Esophagus mucosa (tissue), 1 donor: Measurements from ENCODE around the gene CMSS1. TPM values are rescaled to one million over a fixed set of nuclear protein-coding genes. Genes with fewer than 3 reads are reported as not detected.

Experiments
- ATAC-seq: fragments of 200-7000 bp; cut with Tn5 transposase; one replicate; pipeline ENCODE4 v1.9.1; 2020
- total RNA-seq: library from RNA; stranded (reverse); gene quantifications from one replicate; pipeline ENCODE4 v1.2.4, GENCODE V29; 2023
- donor health status: DM: yes; HTN: yes; CAD: no.

The CMSS1 gene
- 24.5 TPM for total RNA-seq

DNA sequence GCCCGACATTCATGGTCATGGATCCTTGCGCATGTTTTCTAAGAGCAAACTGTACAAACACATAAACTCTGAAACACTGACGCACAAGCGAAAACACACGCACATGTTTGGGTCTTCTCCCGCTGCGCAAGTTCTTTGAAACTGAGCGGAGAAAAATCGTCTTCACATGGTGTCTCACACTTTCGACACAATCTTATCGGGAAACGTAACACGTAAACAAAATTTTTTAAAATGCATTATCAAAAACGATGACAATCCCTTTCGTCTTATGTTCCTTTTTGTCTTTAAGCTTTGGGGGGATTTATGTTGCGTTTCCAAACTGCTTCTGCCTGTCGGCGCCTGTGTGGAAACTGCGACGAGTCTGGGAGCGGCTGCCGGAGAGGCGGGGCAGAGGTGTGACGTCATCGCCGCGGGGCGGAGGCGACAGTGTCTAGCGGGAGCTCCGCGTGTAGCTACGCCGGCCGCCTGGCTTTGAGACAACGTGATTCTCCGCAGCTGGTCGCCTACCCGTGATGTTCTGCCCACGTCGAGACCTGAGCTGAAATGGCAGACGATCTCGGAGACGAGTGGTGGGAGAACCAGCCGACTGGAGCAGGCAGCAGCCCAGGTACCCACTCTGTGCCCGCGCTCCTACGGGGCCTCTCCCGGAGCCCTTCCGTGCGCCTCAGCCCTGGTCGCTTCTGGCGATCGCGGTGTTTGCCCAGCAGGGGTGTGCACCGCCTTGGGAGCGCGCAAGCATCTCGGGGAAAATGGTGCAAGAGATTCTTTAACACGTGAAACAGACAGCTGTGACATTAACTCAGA is at the start of gene CMSS1:
TSS of gene CMSS1 (plus strand) at position 426 of the 804 bp plus-strand sequence.
- peak; percentile 98 for ATAC-seq

DNA sequence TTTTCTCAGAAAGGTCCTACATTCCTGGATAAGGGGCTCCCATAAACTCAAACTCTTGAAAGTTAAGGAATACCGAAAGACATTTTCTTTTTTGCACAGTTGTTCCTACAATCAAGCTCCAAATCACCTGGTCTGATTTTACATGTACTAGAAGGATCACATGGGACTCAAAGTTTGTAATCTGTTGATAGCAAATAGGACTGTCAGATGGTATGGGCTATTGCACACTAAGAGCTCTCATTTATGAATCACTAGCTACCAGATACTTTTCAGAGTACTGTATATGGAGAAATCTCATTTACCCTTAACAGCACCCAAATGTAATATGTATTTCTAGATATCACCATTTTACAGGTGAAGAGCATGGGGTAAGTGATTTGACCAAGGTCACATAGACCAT is 49.5 kb upstream of the CMSS1 start:
- ATAC-seq, result no peak

DNA sequence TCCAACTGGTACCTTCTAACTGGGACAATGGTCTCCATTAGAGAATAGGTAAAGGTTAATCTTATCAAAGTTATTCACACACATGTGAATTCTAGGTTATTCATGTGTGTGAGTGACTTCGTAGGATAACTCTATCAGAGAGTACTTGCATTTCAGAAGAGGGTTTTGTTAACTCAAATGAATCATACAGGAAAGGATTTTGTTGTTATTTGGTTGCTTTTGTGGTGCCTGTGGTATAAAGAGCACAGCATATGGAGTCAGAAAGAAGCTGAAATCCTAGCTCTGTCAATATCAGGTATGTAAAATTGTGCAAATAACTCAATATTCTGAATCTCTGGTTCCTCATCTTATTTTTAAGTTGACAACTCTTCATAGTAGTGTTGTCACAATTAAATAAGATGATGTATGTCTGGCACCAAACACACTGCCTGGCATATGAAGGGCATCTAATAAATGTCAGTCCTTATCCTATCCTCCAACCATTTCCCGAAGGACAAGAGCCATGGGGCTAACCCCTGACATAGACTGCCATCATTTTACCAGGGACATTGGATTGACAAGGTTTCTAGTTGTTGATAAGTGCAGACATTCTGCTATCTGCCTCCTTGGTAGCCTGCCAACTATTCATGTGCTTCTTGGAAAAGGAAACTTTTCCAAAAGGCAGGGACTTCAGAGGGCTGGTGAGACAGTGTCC is 48.7 kb upstream of the CMSS1 start:
- no peak for ATAC-seq

DNA sequence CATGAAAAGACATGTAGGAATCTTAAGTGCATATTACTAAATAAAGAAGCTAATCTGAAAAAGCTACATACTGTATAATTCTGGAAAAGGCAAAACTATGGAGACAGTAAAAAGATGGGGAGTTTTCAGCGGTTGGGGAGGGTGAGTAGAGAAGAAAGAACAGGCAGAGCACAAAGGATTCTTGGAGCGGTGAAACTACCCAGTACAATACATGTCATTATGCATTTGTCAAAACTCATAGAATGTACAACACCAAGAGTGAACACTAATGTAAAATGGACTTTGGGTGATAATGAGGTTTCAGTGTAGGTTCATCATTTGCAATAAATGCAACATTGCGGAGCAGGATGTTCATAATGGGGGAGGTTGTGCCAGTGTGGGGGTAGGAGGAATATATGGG is 45.5 kb upstream of the CMSS1 start:
- ATAC-seq, result no peak

DNA sequence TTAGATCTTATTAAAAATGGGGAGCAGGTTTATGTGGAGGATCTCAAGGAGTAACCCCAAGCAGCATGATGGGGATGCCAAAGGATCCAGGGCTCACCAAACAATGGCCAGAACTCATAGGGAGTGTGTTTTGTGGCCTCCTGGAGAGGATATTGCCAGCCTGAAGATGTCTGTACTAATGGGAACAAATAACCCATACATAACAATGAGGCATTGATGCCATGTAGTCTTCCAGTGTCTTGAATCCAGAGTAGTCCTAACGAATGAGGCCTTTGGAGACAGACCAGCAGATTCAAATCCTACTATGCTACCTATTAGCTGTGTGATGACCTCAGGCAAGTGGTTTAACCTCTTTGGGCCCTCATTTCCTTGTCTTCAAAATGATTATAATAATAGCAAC is 45.0 kb upstream of the CMSS1 start:
- ATAC-seq, result no peak

DNA sequence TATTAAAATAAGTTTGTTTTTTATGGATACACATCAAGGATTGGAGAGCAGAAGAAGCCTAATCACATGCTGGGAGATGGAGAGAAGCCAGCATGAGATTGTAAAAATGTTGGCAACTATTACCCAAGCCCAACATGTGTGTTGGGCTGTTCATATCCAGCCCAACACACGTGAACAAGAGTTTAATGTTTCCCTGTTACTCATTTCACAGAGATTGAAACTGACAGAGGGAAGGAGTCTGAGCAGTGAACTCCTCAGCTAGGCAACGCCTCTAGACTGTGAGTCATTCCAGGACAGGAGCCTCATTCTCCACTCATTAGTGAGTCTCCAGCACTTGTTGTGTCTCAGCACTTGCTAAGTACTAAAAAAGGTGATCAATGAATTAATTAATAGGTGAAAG is 43.2 kb upstream of the CMSS1 start:
- peak; percentile 96 for ATAC-seq

DNA sequence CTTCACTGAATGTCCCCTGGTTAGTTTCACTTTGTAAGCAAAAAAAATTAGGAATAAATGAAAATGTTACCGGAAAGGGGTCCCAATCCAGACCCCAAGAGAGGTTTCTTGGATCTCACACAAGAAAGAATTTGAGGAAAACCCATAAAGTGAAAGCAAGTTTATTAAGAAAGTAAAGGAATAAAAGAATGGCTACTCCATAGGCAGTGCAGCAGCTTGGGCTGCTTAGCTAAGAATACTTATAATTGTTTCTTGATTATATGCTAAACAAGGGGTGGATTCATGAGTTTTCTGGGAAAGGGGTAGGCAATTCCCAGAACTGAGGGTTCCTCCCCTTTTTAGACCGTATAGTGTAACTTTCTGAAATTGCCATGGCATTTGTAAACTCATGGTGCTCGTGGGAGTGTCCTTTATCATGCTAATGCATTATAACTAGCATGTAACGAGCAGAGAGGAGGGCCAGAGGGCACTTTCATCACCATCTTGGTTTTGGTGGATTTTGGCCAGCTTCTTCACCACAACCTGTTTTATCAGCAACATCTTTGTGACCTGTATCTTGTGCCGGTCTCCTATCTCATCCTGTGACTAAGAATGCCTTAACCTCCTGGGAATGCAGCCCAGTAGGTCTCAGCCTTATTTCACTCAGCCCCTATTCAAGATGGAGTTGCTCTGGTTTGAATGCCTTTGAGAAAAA is 41.0 kb upstream of the CMSS1 start:
- ATAC-seq, result no peak

DNA sequence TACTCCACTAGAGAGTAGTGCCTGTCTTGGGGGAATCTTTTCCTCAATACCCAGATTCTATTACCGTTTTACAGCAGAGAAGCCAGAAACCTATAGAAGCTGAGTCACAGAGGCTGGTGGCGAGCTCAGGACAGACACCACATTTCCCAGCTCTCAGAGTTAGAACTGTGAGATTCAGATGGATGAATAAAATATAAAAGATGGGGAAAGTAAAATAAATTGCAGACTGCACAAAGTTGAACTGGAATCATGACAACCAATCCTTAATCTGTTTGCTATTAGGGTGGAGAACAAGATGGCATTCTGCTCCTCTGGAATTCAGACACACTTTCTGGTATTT is 40.5 kb upstream of the CMSS1 start:
- ATAC-seq, result no peak

DNA sequence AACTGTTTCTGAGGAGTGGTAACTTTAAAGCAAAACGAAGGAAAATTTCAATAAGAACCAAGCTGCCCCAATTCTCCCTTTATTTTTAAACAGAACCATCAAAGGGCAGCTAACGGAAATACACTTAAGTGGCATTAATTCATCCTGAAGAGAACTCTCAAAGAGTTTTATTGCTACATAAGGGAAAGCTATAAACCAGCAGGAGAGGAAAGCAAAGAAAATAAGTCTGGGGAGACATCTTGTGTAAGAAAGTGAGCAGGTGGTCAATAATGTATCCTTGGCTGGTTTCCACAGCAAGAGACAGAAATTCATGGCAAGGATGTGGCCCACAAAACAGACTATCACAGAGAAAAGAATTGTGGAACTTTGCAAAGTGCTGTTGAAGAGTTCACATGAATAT is 40.0 kb upstream of the CMSS1 start:
- ATAC-seq, result no peak

DNA sequence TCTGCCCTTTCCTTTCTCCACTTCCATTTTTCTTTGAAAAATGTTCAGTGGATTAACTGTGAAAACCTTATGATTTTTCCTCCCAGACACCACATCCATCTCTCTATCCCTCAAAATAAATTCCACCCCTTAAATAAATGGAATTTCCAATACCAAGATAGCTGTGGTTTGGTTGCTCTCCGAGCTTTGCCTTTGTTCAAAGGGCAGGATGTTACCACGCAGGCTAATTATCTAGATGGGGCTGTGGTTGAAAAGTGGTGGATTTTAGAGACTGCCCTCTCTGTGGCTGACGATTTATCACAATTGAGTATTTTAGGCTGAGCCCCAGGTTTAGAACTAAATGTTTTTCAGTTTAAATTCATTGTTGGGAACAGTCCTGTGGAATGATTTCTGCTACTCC is 36.9 kb upstream of the CMSS1 start:
- no peak for ATAC-seq

DNA sequence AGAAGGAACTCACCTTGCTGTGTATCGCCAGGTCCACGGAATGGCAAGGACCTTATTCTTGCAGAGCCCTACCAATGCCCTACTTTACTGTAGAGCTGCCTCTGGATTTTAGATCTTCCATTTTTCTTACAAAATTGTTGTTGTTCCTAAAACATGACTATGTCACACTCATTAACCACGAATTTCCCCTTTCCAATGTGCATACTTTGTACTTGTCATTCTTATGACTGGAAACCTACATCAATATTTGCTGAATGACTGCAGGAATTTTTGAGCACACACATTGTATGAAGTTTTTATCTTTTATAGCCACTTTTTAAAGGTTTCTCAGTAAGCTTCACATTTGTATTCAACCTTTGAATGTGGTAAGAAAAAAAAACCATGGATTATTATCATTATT is 35.9 kb upstream of the CMSS1 start:
- ATAC-seq, result no peak

DNA sequence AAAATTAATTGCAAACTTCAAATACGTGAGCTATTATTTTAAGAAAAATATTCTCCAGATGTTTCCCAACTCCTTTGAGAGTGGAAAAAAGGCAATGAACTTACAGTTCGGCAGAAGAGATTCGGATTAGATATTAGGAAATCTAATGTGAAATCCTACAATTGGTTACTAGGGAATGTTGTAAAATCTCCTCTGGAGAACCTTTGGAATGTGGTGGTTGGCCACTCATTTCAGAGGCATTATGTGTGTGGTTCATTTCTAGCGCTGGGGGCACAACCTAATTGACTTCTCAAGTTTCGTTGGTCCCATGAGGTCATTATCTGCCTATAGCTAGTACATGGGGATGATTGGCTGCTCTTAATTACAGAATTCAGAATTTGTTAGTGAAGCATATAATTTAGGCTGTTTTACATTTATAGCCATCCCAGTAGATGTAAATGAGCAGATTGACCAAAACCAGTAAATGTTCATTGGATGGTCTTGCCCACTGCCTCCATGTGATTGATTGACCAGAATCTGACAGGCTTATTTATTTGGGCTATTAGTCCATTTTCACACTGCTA is 34.6 kb upstream of the CMSS1 start:
- no peak for ATAC-seq

DNA sequence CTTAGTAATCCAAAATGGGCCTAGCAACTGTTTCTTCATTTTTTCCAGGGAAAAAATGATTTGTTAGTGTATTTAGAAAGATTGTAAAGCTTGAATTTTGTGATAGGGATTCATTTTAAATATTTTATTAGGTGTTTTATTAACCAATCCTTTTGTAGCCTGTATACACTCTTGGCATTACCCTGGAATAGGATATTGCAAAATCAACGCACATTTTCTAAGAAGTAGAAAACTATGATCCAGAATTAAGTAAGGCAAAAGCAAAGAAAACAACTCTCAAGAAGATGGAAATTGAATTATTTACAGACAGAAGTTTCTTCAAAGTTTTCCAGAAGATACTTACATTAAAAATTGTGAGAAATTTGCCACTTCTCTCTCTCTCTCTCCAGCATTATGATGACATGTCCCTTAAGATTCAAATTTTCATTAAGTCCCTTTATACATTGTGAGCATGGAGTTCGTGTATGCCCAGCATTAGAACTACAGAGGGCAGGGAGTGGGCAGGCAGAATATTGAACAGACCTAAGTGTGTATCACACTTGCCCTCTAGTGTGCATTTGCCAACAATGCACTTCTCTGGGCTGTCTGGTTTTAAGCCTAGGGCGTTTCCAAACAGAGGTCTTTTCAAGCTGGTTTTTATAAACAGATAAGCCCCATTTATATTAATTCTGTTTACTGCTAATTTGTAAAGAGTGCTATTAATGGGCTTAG is 28.5 kb upstream of the CMSS1 start:
- ATAC-seq, result peak; percentile 74

DNA sequence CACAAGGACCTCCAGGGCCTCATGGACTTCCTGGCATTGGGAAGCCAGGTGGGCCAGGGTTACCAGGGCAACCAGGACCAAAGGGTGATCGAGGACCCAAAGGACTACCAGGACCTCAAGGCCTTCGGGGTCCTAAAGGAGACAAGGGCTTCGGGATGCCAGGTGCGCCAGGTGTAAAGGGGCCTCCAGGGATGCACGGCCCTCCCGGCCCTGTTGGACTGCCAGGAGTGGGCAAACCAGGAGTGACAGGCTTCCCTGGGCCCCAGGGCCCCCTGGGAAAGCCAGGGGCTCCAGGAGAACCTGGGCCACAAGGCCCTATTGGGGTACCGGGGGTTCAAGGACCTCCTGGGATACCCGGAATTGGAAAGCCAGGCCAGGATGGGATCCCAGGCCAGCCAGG is 23.2 kb upstream of the CMSS1 start:
- no peak for ATAC-seq

DNA sequence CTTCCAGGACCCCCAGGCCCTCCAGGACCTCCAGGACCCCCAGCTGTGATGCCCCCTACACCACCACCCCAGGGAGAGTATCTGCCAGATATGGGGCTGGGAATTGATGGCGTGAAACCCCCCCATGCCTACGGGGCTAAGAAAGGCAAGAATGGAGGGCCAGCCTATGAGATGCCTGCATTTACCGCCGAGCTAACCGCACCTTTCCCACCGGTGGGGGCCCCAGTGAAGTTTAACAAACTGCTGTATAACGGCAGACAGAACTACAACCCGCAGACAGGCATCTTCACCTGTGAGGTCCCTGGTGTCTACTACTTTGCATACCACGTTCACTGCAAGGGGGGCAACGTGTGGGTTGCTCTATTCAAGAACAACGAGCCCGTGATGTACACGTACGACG is 22.1 kb upstream of the CMSS1 start:
- ATAC-seq, result no peak

DNA sequence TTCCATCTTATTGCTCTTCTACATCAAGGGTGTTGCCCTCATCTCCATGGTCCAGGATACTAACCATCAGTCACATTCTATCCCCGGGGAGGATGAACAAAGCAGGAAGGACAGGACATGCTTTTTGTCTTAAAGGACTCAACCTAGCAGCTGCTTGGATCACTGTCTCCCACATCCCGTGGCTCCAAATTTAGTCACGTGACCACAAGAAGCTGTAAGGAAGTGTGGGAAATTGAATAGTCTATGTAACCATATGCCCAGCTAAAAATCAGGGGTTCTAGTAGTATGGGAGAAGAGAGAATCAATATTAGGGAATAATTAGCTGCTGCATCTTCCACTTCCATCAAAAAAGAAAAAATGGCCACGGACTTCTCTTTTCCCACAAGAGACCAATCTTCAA is 18.2 kb upstream of the CMSS1 start:
- no peak for ATAC-seq

DNA sequence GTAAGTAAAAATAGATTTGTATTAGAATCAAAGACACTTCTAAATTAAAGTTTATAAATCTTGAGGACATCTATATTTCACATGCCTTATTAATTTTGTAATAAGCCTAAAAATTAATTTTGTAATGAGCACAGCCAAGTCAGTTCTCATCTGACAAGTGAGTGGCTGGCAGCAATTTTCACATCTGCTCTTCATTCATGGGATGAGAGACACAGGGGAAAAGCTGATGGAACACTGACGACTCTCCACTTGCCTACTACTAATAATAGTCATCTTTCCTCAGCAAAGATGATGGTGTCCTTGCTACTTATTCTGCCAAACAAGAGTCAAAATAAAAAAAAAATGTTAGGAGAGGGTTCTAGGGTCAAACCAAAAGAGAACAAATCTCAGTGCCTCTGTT is 14.4 kb upstream of the CMSS1 start:
- no peak for ATAC-seq

DNA sequence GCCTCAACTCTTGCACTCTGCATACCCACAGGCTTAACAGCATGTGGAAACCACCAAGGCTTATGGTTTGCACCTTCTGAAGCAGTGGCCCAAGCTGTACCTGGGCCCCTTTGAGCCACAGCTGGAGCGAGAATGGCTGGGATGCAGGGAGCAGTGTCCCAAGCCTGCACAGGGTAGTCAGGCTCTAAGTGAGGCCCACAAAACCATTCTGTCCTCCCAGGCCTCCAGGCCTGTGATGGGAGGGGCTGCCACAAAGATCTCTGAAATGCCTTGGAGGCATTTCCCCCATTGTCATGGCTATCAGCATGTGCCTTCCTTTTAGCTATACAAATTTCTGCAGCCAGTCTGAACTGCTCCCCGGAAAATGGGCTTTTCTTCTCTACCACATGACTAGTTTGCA is 12.5 kb upstream of the CMSS1 start:
- ATAC-seq, result no peak

DNA sequence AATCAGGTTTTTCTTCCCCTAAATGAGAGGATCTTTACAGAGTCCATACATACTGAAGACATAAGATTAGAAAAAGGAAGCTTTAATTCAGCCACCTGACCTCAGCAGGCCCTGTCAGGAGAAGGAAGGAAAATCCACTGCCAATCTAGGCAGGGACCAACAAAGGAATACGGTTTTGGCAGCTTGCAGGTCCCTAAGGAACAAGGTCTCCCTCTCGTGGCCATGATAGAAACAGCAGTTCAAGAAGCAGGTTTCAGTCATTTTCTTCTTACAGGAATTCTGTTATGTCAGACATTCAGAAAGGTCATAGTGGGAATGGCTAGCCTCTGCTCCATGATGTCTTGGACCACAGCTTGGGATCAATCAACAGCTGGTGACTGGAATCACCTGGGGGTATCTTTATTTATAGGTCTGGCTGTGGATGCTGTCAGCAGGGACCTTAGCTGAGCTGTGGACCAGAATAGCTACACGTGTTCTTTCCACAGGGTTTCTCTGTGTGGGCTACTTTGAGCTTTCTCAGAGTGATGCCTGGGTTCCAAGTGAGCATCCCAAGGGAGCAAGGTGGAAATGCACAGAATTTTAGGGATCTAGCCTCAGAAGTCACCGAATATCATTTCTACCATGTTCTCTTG is 9.4 kb upstream of the CMSS1 start:
- ATAC-seq, result peak; percentile 65

DNA sequence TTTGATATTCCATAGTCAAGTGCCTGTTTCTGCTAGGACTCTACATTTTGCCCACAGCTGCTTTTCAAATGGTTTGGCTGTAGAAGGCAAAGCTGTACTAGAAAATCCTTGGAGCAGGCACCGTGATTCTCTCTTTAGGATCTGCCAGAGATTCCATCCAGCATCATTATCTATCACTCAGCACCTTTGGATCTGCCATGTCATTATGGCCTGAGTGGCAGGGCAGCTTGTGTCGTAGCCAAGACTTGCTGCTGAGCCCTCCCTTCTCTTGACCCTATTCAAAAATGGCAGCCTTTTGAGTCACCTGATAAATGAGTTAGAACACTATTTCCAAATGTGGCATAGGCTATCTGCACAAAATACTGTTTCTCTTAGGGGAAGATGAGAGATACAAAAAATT is 8.1 kb upstream of the CMSS1 start:
- ATAC-seq, result no peak

DNA sequence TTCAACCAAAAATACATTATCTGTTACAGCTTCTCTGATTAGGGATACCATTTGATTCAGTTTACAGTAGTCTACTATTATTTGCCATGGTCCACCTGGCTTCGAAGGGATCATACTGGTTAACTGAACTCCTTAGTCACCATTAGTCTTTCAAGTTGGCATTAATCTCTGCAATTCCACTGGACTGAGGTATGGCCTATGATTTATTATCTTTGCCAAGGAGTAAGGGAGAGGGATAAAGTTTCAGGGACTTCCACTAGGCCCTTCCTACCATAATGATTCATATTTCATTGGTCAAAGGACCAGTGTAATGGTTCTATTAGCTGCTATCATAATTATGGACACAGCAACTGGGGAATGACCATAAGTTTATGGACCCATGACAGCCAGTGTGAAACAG is 7.3 kb upstream of the CMSS1 start:
- ATAC-seq, result no peak

DNA sequence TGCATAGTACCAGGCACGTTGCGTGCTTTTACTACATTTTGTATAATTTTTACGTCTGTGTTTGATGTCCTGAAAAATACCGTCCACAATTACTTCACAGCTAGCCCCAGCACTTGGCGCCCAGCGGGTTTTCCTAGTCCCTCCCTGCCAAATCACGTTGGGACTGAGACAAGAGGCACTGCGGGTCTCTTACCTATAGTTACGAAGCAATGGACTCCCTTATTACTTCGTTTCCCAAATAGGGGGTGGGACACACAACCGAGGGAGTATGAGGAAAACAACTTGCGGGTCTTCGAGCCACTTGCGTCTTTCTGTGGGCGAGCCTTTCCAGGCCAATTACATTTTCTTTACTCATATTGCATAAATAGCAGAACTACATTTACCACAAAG is 620 bp upstream of the CMSS1 start:
- ATAC-seq, result peak; percentile 20

DNA sequence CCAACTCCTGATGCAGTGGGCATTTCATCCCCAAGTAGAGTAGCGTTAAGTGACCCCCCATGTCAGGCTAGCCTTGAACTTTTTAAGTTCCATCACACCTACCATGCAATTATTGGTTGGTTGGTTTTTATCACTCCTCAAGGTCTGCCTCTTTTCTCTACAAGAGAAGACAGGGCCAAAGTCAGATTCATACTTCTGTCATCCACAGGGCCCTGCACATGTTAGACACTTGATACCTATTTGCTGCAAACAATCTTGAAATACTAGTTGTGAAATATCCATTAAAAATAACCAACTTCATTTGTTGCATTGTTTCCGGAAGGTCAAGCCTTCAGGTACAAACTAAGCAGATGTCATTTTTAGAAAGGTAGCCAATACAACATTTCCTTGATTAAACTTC is 1.2 kb downstream of the CMSS1 start:
- no peak for ATAC-seq
